Upper lobe of left lung (tissue), 4 donors: ENCODE measurements around the gene ANKRD40CL.

Experiments
- POLR2A ChIP-seq, 4 donors: fragments of 450-650 bp; IDR thresholded peaks; one replicate each; pipeline ENCODE4 v1.5.1; 2016 to 2017; ENCODE audit warnings: antibody characterized with exemption in 4 of 4, mild to moderate bottlenecking in 2 of 4
- POLR2AphosphoS5 ChIP-seq, 2 donors: sonication (generic); formaldehyde crosslinking; IDR thresholded peaks; one replicate each; pipeline ENCODE4 v1.5.1; 2017; ENCODE audit warnings: antibody characterized with exemption in 2 of 2
- TF ChIP-seq, protein P1 (sequence below), 6 experiments: fragments of 450-650 bp in 4 of 6; fragments of 200-600 bp in 2 of 6; sonication (generic) in 2 of 6; IDR thresholded peaks; one replicate each; pipeline ENCODE4 v1.5.1; 2016 to 2019; ENCODE audit warnings: antibody characterized with exemption in 6 of 6

DNA sequence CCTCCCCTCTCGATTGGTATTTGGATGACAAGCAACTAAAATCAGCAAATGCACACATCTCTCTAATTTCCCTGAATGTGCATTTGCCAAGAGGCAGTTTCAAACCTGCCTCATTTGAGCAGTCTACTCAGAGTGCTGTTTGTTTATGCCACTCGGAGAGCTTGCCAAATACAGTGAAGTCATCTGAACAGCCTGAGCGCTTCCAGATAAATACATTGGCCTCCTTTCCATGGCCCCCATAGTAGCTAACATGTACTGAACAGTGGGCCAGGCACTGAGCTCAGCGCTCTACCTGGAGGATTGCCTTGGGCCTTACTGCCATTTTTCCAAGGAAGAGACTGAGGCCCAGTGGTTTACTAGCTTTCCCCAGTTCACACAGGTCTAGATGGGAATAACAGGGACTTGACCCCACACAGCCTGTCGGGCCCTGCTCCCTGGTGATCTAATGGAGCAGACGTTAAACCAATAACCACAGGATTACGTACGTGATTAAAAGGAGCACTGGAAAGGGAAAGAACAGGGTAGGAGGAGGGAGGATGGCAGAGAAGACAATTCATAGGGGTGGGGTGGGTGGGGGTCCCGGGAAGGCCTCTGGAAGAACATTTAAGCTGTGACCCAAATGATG, 18.7 kb upstream of the ANKRD40CL start:
- TF ChIP-seq, protein P1, sequence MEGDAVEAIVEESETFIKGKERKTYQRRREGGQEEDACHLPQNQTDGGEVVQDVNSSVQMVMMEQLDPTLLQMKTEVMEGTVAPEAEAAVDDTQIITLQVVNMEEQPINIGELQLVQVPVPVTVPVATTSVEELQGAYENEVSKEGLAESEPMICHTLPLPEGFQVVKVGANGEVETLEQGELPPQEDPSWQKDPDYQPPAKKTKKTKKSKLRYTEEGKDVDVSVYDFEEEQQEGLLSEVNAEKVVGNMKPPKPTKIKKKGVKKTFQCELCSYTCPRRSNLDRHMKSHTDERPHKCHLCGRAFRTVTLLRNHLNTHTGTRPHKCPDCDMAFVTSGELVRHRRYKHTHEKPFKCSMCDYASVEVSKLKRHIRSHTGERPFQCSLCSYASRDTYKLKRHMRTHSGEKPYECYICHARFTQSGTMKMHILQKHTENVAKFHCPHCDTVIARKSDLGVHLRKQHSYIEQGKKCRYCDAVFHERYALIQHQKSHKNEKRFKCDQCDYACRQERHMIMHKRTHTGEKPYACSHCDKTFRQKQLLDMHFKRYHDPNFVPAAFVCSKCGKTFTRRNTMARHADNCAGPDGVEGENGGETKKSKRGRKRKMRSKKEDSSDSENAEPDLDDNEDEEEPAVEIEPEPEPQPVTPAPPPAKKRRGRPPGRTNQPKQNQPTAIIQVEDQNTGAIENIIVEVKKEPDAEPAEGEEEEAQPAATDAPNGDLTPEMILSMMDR (IDR thresholded peaks at IDR 0.05), result no peak
- no peak for TF ChIP-seq POLR2AphosphoS5 (IDR thresholded peaks at IDR 0.05)
- TF ChIP-seq POLR2A (IDR thresholded peaks at IDR 0.05), result no peak
